Loucy (cell line): ENCODE measurements around the gene NOX5.

Experiments used
- H2AFZ ChIP-seq: fragments of 200-600 bp; sonication (generic); 2 replicates; pipeline ENCODE4 v1.6.0; 2016; ENCODE audit warnings: antibody characterized with exemption, mild to moderate bottlenecking, low read length, moderate library complexity
- H3F3A ChIP-seq: fragments of 200-600 bp; 2 replicates; pipeline ENCODE4 v1.6.0; 2016; ENCODE audit warnings: antibody characterized with exemption, low read depth, mild to moderate bottlenecking
- H3K27me3 ChIP-seq: fragments of 200-600 bp; sonication (generic); 2 replicates; pipeline ENCODE4 v1.6.1; 2014; ENCODE audit warnings: low read length, mild to moderate bottlenecking; ENCODE audit not compliant: insufficient read depth, poor library complexity, severe bottlenecking
- H3K36me3 ChIP-seq: fragments of 200-600 bp; sonication (generic); 2 replicates; pipeline ENCODE4 v1.6.1; 2016; ENCODE audit warnings: low read length; ENCODE audit not compliant: insufficient read depth
- H3K4me1 ChIP-seq: fragments of 200-600 bp; sonication (generic); 2 replicates; pipeline ENCODE4 v1.5.1; 2014; ENCODE audit warnings: low read length, mild to moderate bottlenecking; ENCODE audit not compliant: insufficient read depth, poor library complexity, severe bottlenecking
- H3K4me2 ChIP-seq: fragments of 200-600 bp; sonication (generic); 2 replicates; pipeline ENCODE4 v1.6.0; 2014; ENCODE audit warnings: antibody characterized with exemption, low read length, low read depth, mild to moderate bottlenecking; ENCODE audit not compliant: poor library complexity, severe bottlenecking
- H3K4me3 ChIP-seq: fragments of 200-600 bp; sonication (generic); 2 replicates; pipeline ENCODE4 v1.5.1; 2014; ENCODE audit warnings: low read length, mild to moderate bottlenecking, mixed read lengths; ENCODE audit not compliant: poor library complexity, severe bottlenecking
- H3K79me2 ChIP-seq: fragments of 200-600 bp; sonication (generic); 2 replicates; pipeline ENCODE4 v1.6.1; 2014; ENCODE audit warnings: low read length; ENCODE audit not compliant: insufficient read depth
- H3K9ac ChIP-seq: fragments of 200-600 bp; sonication (generic); 2 replicates; pipeline ENCODE4 v1.6.0; 2014; ENCODE audit warnings: mild to moderate bottlenecking, low read depth, low read length, moderate library complexity; ENCODE audit not compliant: poor library complexity, severe bottlenecking
- H3K9me2 ChIP-seq: fragments of 200-600 bp; sonication (generic); replicated peaks from 2 replicates; pipeline ENCODE4 v1.6.1; 2016; ENCODE audit warnings: low read depth, low read length, mixed read lengths
- H3K9me3 ChIP-seq: fragments of 200-600 bp; sonication (generic); 2 replicates; pipeline ENCODE4 v1.6.1; 2014; ENCODE audit warnings: mild to moderate bottlenecking, antibody characterized with exemption, low read length, low read depth; ENCODE audit not compliant: insufficient read depth
- H4K20me1 ChIP-seq: fragments of 200-600 bp; sonication (generic); 2 replicates; pipeline ENCODE4 v1.6.0; 2014; ENCODE audit warnings: antibody characterized with exemption, low read length, mild to moderate bottlenecking; ENCODE audit not compliant: insufficient read depth, poor library complexity, severe bottlenecking
- CTCF ChIP-seq: fragments of 200-600 bp; sonication (generic); conservative IDR thresholded peaks from 2 replicates; pipeline ENCODE4 v1.5.1; 2014; ENCODE audit warnings: mild to moderate bottlenecking, antibody characterized with exemption, low read length
- EZH2phosphoT487 ChIP-seq: fragments of 200-600 bp; IDR thresholded peaks from 2 replicates; pipeline ENCODE4 v1.6.1; 2018; ENCODE audit warnings: antibody characterized with exemption, mild to moderate bottlenecking, moderate library complexity, borderline replicate concordance

The NOX5 gene

GRCh38 chr15:68990231-68990991, 24.1 kb upstream of the NOX5 start:
- no peak overlapping the region for H3K9ac ChIP-seq
- no peaks in the 10 kb centered on the region for H3K36me3 ChIP-seq
- no peaks in the 10 kb centered on the region for H3K4me1 ChIP-seq
- H3K4me3 ChIP-seq, result no peak overlapping the region
- H3K4me2 ChIP-seq, result no peak overlapping the region
- H3K27me3 ChIP-seq, result no peaks in the 10 kb centered on the region
- no peaks in the 10 kb centered on the region for H4K20me1 ChIP-seq
- no peaks in the 10 kb centered on the region for H3K9me3 ChIP-seq
- no peak overlapping the region for H2AFZ ChIP-seq
- H3F3A ChIP-seq, result no peaks in the 10 kb centered on the region
- TF ChIP-seq CTCF, result no peak
- no peak for TF ChIP-seq EZH2phosphoT487
- H3K9me2 ChIP-seq, result no peaks in the 10 kb centered on the region
- H3K79me2 ChIP-seq, result no peaks in the 10 kb centered on the region

- Histone ChIP-seq H3F3A (no peaks in the 10 kb centered on the region), H3K4me1 (no peaks in the 10 kb centered on the region), H3K36me3 (no peaks in the 10 kb centered on the region), H3K79me2 (no peaks in the 10 kb centered on the region), H3K9me2 (no peaks in the 10 kb centered on the region), H4K20me1 (no peaks in the 10 kb centered on the region), H3K4me2 (no peak overlapping the region), H3K9ac (no peak overlapping the region), H3K9me3 (no peaks in the 10 kb centered on the region), H2AFZ (no peak overlapping the region), H3K4me3 (no peak overlapping the region), H3K27me3 (no peaks in the 10 kb centered on the region)
- no peak for TF ChIP-seq CTCF
- no peak for TF ChIP-seq EZH2phosphoT487
These were observed 23.4 kb upstream of the NOX5 start for GRCh38 chr15:68990992-68991500.

GRCh38 chr15:68991723-68992122, 22.8 kb upstream of the NOX5 start:
- Histone ChIP-seq H3K79me2 (no peaks in the 10 kb centered on the region), H3K4me2 (no peak overlapping the region), H3K9me2 (no peaks in the 10 kb centered on the region), H3K36me3 (no peaks in the 10 kb centered on the region), H3K27me3 (no peaks in the 10 kb centered on the region), H3K4me3 (no peak overlapping the region), H2AFZ (no peak overlapping the region), H3K9me3 (no peaks in the 10 kb centered on the region), H4K20me1 (no peaks in the 10 kb centered on the region), H3K4me1 (no peaks in the 10 kb centered on the region), H3F3A (no peaks in the 10 kb centered on the region), H3K9ac (no peak overlapping the region)
- no peak for TF ChIP-seq CTCF
- no peak for TF ChIP-seq EZH2phosphoT487
